Astrocyte (in vitro differentiated cells and primary cell): ENCODE data around the gene CT45A1. TPM values are rescaled to one million over a fixed set of nuclear protein-coding genes. Genes with fewer than 3 reads are reported as not detected.
A peak's percentile ranks its signal among the peaks of the same experiment; 100 is the strongest.
"Not testable (repeated sequence)": the region's sequence is repeated elsewhere in the genome, so short reads cannot be mapped to it uniquely, and the experiment has no call there.

Source experiments
- DNase-seq: peaks from one replicate; pipeline ENCODE4 v3.0.0-alpha.2; 2010; ENCODE audit warnings: low read depth
- FAIRE-seq: peaks from 2 replicates; lab custom pipeline; 2011; peaks lifted over from hg19 to GRCh38; lab: Jason Lieb, UNC
- H2AFZ ChIP-seq: 2 replicates; pipeline ENCODE4 v1.6.0; 2012; ENCODE audit warnings: low read depth, low read length, inconsistent platforms
- H3K27ac ChIP-seq: 2 replicates; pipeline ENCODE4 v1.5.1; 2011; ENCODE audit warnings: low read depth, low read length, inconsistent platforms
- H3K27me3 ChIP-seq: 2 replicates; pipeline ENCODE4 v1.6.0; 2011; ENCODE audit warnings: low read length, inconsistent platforms; ENCODE audit not compliant: insufficient read depth
- H3K36me3 ChIP-seq: 2 replicates; pipeline ENCODE4 v1.5.1; 2011; ENCODE audit warnings: low read length, inconsistent platforms; ENCODE audit not compliant: insufficient read depth
- H3K4me1 ChIP-seq: 2 replicates; pipeline ENCODE4 v1.5.1; 2011; ENCODE audit warnings: low read length, inconsistent platforms; ENCODE audit not compliant: insufficient read depth
- H3K4me2 ChIP-seq: 2 replicates; pipeline ENCODE4 v1.6.0; 2012; ENCODE audit warnings: low read length, inconsistent platforms
- H3K4me3 ChIP-seq: 2 replicates; pipeline ENCODE4 v1.5.1; 2011; ENCODE audit warnings: low read depth, mild to moderate bottlenecking, low read length, inconsistent platforms; ENCODE audit not compliant: insufficient read depth
- H3K79me2 ChIP-seq: 2 replicates; pipeline ENCODE4 v1.6.0; 2012; ENCODE audit warnings: mild to moderate bottlenecking, low read length, inconsistent platforms; ENCODE audit not compliant: insufficient read depth
- H3K9ac ChIP-seq: 2 replicates; pipeline ENCODE4 v1.6.0; 2012; ENCODE audit warnings: mild to moderate bottlenecking, low read length, inconsistent platforms
- H3K9me3 ChIP-seq: 2 replicates; pipeline ENCODE4 v1.5.1; 2012; ENCODE audit warnings: low read depth, mild to moderate bottlenecking, low read length, inconsistent platforms; ENCODE audit not compliant: insufficient read depth
- H4K20me1 ChIP-seq: 2 replicates; pipeline ENCODE4 v1.6.0; 2012; ENCODE audit warnings: low read length, inconsistent platforms; ENCODE audit not compliant: insufficient read depth
- H3K27ac Mint-ChIP-seq: one replicate; pipeline ENCODE4 v1.8.0; 2021; ENCODE audit warnings: mild to moderate bottlenecking, mixed read lengths; ENCODE audit not compliant: unreplicated experiment
- H3K27me3 Mint-ChIP-seq: one replicate; pipeline ENCODE4 v1.8.0; 2021; ENCODE audit warnings: low read depth, mixed read lengths; ENCODE audit not compliant: unreplicated experiment
- H3K36me3 Mint-ChIP-seq: one replicate; pipeline ENCODE4 v1.8.0; 2021; ENCODE audit warnings: low read depth, mixed read lengths; ENCODE audit not compliant: unreplicated experiment
- H3K4me1 Mint-ChIP-seq: one replicate; pipeline ENCODE4 v1.8.0; 2021; ENCODE audit warnings: low read depth, mixed read lengths; ENCODE audit not compliant: unreplicated experiment
- H3K4me3 Mint-ChIP-seq: one replicate; pipeline ENCODE4 v1.8.0; 2021; ENCODE audit warnings: mild to moderate bottlenecking, moderate library complexity, mixed read lengths; ENCODE audit not compliant: unreplicated experiment
- H3K9me3 Mint-ChIP-seq: one replicate; pipeline ENCODE4 v1.8.0; 2021; ENCODE audit warnings: mild to moderate bottlenecking, mixed read lengths; ENCODE audit not compliant: unreplicated experiment
- CTCF ChIP-seq: IDR thresholded peaks from 2 replicates; pipeline ENCODE4 v1.5.1; 2011; ENCODE audit warnings: low read depth, mild to moderate bottlenecking, inconsistent platforms, low read length, moderate library complexity; ENCODE audit not compliant: insufficient read depth
- EZH2 ChIP-seq: IDR thresholded peaks from 2 replicates; pipeline ENCODE4 v1.6.1; 2012; ENCODE audit warnings: mild to moderate bottlenecking, low read length, inconsistent platforms; ENCODE audit not compliant: insufficient read depth
- total RNA-seq: library from RNA; stranded (reverse); gene quantifications from 2 replicates; pipeline ENCODE4 v1.2.1, GENCODE V29; 2021

Gene CT45A1
- total RNA-seq, 1 donor from 2014 or later: not detected

DNA sequence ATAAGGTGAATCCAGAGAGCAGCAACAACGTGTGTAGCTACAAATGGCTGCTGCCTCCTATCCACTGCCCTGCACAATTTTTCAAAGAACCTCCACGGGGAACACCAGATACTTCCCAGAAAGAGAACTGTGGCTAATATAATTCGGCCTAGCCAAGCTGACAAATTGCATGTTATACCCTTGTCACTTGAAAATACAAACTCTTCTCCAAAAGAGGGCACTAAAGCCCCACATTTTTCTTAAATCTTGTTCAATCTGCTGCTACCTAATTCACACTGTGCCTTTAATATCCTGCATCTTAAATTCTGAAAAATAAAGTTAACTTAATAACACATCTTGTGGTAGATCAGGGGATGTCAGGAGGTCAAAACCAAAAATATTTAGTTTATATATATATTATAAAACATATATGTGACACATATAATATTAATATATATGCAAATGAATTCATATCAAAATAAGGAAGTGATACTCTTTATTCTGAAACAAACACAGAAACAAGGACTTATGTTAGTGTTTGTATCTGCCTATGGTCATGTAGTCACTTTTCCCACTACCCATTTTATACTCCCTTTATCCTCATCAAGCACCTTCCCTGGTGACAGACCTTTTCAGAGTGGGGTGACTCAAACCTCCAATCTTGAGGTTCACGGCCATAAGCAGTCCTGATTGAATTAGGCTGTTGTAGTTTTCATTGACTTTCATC lies 24.1 kb downstream of the CT45A1 start:
- no peaks in the 10 kb centered on the region for H3K36me3 Mint-ChIP-seq

GRCh38 chrX:135740681-135741149 lies 27.3 kb downstream of the CT45A1 start:
- Histone ChIP-seq H4K20me1 (no peaks in the 10 kb centered on the region), H3K79me2 (no peaks in the 10 kb centered on the region), H3K4me2 (no peak overlapping the region), H3K9ac (no peak overlapping the region), H3K9me3 (no peaks in the 10 kb centered on the region), H3K36me3 (no peaks in the 10 kb centered on the region), H2AFZ (no peak overlapping the region), H3K4me3 (no peak overlapping the region), H3K4me1 (no peaks in the 10 kb centered on the region), H3K27ac (no peak overlapping the region), H3K27me3 (no peaks in the 10 kb centered on the region)
- no peak for FAIRE-seq
- no peaks in the 10 kb centered on the region for H3K9me3 Mint-ChIP-seq
- H3K27me3 Mint-ChIP-seq: no peaks in the 10 kb centered on the region
- H3K36me3 Mint-ChIP-seq: no peaks in the 10 kb centered on the region
- DNase-seq: no peak
- H3K4me1 Mint-ChIP-seq: peaks cover 2% of the 10 kb centered on the region
- no peak for TF ChIP-seq EZH2
- TF ChIP-seq CTCF: peak; percentile 8
- no peak overlapping the region for H3K27ac Mint-ChIP-seq
- H3K4me3 Mint-ChIP-seq: no peak overlapping the region

More for the DNA sequence above, 24.1 kb downstream of the CT45A1 start:
- Histone ChIP-seq H3K27ac (no peak overlapping the region), H3K79me2 (no peaks in the 10 kb centered on the region), H3K27me3 (no peaks in the 10 kb centered on the region), H2AFZ (no peak overlapping the region), H3K9me3 (no peaks in the 10 kb centered on the region), H4K20me1 (no peaks in the 10 kb centered on the region), H3K4me3 (no peak overlapping the region), H3K9ac (no peak overlapping the region), H3K36me3 (no peaks in the 10 kb centered on the region), H3K4me2 (no peak overlapping the region), H3K4me1 (no peaks in the 10 kb centered on the region)
- TF ChIP-seq EZH2: no peak
- TF ChIP-seq CTCF: no peak
- Mint-ChIP-seq H3K4me3 (no peak overlapping the region), H3K27ac (no peak overlapping the region), H3K4me1 (peaks cover 5% of the 10 kb centered on the region), H3K27me3 (no peaks in the 10 kb centered on the region), H3K9me3 (no peaks in the 10 kb centered on the region)
- DNase-seq: no peak
- no peak for FAIRE-seq

GRCh38 chrX:135741192-135741715 lies 27.8 kb downstream of the CT45A1 start:
- no peaks in the 10 kb centered on the region for H3K27me3 Mint-ChIP-seq
- H3K4me1 Mint-ChIP-seq: peaks cover 2% of the 10 kb centered on the region
- DNase-seq (no peak), FAIRE-seq (no peak)
- H3K4me3 Mint-ChIP-seq: no peak overlapping the region
- no peak overlapping the region for H3K27ac Mint-ChIP-seq
- H3K9ac ChIP-seq: no peak overlapping the region
- H3K27me3 ChIP-seq: no peaks in the 10 kb centered on the region
- H4K20me1 ChIP-seq: no peaks in the 10 kb centered on the region
- no peak for TF ChIP-seq CTCF
- no peak for TF ChIP-seq EZH2
- H3K36me3 ChIP-seq: no peaks in the 10 kb centered on the region
- no peak overlapping the region for H3K27ac ChIP-seq
- no peaks in the 10 kb centered on the region for H3K9me3 ChIP-seq
- H2AFZ ChIP-seq: no peak overlapping the region
- no peaks in the 10 kb centered on the region for H3K36me3 Mint-ChIP-seq
- no peak overlapping the region for H3K4me2 ChIP-seq
- no peaks in the 10 kb centered on the region for H3K4me1 ChIP-seq
- no peaks in the 10 kb centered on the region for H3K79me2 ChIP-seq
- H3K4me3 ChIP-seq: no peak overlapping the region
- H3K9me3 Mint-ChIP-seq: no peaks in the 10 kb centered on the region

GRCh38 chrX:135744739-135745138 lies 31.3 kb downstream of the CT45A1 start:
- H3K79me2 ChIP-seq, DNase-seq, H3K36me3 ChIP-seq, H3K9ac ChIP-seq, H3K27ac Mint-ChIP-seq, H3K27ac ChIP-seq, H3K4me3 ChIP-seq, H3K4me1 ChIP-seq, H4K20me1 ChIP-seq, H3K27me3 Mint-ChIP-seq, H3K4me1 Mint-ChIP-seq, H2AFZ ChIP-seq, H3K4me2 ChIP-seq, H3K9me3 Mint-ChIP-seq, H3K27me3 ChIP-seq, H3K36me3 Mint-ChIP-seq, H3K4me3 Mint-ChIP-seq, H3K9me3 ChIP-seq, FAIRE-seq: not testable (repeated sequence)
